Measurements from ENCODE around the gene B4GALT5. TPM values are rescaled to one million over a fixed set of nuclear protein-coding genes. Genes with fewer than 3 reads are reported as not detected.

The B4GALT5 gene
- total RNA-seq, 1 experiment from 2014 or later, result 77.0 TPM

DNA sequence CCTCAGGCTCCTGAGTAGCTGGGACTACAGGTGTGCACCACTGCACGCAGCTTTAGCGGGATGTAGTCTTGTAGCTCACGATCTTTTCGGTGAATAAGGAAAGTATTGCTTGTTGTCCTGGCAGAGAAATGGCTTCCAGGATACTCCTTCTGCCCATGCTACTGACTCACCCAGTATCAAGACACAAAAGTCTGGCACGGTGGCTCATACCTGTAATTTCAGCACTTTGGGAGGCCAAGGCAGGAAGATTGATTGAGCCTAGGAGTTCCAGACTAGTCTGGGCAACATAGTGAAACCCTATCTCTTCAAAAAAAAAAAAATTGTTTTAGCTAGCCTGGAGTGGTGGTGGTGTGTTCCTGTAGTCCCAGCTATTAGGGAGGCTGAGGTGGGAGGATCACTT is 40.9 kb upstream of the B4GALT5 start:
- no peaks in the 10 kb centered on the region for H3K9me3 ChIP-seq (ENCODE audit: control insufficient read depth, low read depth, low read length)
- WGBS (ENCODE audit: extremely low coverage, insufficient read length, low lambda C conversion rate), result no CpG with 5 or more reads among the region's 5 CpGs

More for the DNA sequence above, 40.9 kb upstream of the B4GALT5 start:
- Histone ChIP-seq H2BK120ac (ENCODE audit: low read depth, low read length, poor library complexity, severe bottlenecking) (no peak overlapping the region), H3K23me2 (ENCODE audit: insufficient read length, low read depth, low read length, poor library complexity, severe bottlenecking) (no peaks in the 10 kb centered on the region), H3K79me2 (ENCODE audit: insufficient read depth, low read length) (no peaks in the 10 kb centered on the region), H3K4me1 (ENCODE audit: insufficient read depth, low read length) (peaks cover 5% of the 10 kb centered on the region; the same call in 1 of the 2 replicates), H3K23ac (ENCODE audit: insufficient read length, low read depth, low read length) (no peak overlapping the region), H3K9ac (ENCODE audit: extremely low read depth, insufficient read length, low read length) (no peak overlapping the region), H4K8ac (replicated peaks; ENCODE audit: insufficient read length, low read depth, low read length) (no peak overlapping the region), H3T11ph (ENCODE audit: low read length) (no peak overlapping the region), H2AK5ac (ENCODE audit: insufficient read length, low read length) (no peak overlapping the region), H3K18ac (ENCODE audit: insufficient read length, low read depth, low read length) (no peak overlapping the region), H4K91ac (ENCODE audit: insufficient read length, low read depth, low read length) (no peak overlapping the region), H2BK12ac (ENCODE audit: insufficient read length, low read depth, low read length) (no peak overlapping the region), H3K4me2 (ENCODE audit: insufficient read depth, insufficient read length, low read length) (no peak overlapping the region), H4K20me1 (ENCODE audit: control insufficient read depth, insufficient read depth, insufficient read length) (no peaks in the 10 kb centered on the region), H3K14ac (ENCODE audit: insufficient read depth, low read length) (no peak overlapping the region), H3K27me3 (ENCODE audit: insufficient read depth, low read length) (no peaks in the 10 kb centered on the region), H2BK20ac (ENCODE audit: low read depth, low read length, poor library complexity, severe bottlenecking) (no peak overlapping the region), H3K4ac (ENCODE audit: low read depth, low read length) (no peak overlapping the region), H4K5ac (ENCODE audit: insufficient read length, low read depth, low read length) (no peak overlapping the region), H3K56ac (ENCODE audit: insufficient read length, low read depth, low read length) (no peak overlapping the region), H3K27ac (ENCODE audit: insufficient read length, low read depth, low read length) (no peak overlapping the region), H2BK15ac (ENCODE audit: low read depth, low read length) (no peak overlapping the region), H3K79me1 (ENCODE audit: insufficient read depth, low read depth, low read length, poor library complexity, severe bottlenecking) (no peaks in the 10 kb centered on the region), H2AFZ (ENCODE audit: low read length) (no peak overlapping the region), H2BK5ac (ENCODE audit: insufficient read length, low read length) (no peak overlapping the region)
- peaks cover 2% of the 10 kb centered on the region; the same call in 1 of the 2 replicates for H3K27me3 Mint-ChIP-seq (ENCODE audit: low read depth)
- H3K36me3 Mint-ChIP-seq (ENCODE audit: insufficient read depth in 1 of 3, low read depth in 3 of 3), result no peaks in the 10 kb centered on the region
- no peak for DNase-seq
- H3K27ac Mint-ChIP-seq, result no peak overlapping the region
- TF ChIP-seq, protein P1, sequence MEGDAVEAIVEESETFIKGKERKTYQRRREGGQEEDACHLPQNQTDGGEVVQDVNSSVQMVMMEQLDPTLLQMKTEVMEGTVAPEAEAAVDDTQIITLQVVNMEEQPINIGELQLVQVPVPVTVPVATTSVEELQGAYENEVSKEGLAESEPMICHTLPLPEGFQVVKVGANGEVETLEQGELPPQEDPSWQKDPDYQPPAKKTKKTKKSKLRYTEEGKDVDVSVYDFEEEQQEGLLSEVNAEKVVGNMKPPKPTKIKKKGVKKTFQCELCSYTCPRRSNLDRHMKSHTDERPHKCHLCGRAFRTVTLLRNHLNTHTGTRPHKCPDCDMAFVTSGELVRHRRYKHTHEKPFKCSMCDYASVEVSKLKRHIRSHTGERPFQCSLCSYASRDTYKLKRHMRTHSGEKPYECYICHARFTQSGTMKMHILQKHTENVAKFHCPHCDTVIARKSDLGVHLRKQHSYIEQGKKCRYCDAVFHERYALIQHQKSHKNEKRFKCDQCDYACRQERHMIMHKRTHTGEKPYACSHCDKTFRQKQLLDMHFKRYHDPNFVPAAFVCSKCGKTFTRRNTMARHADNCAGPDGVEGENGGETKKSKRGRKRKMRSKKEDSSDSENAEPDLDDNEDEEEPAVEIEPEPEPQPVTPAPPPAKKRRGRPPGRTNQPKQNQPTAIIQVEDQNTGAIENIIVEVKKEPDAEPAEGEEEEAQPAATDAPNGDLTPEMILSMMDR (conservative IDR thresholded peaks at IDR 0.05), result no peak
- peaks cover 0 to 4% of the 10 kb centered on the region in 2 experiments; a peak in 2 of 5 replicates for H3K9me3 Mint-ChIP-seq
- H3K4me1 Mint-ChIP-seq, result peaks cover 21 to 23% of the 10 kb centered on the region in 2 experiments
- H3K4me3 Mint-ChIP-seq, result no peak overlapping the region
